Brain pericyte (primary cell): ENCODE results near the gene ACYP2.
"Not testable (repeated sequence)": the region's sequence is repeated elsewhere in the genome, so short reads cannot be mapped to it uniquely, and the experiment has no call there.

ENCODE experiments used
- DNase-seq: peaks from one replicate; pipeline ENCODE4 v3.0.0-alpha.2; 2012; ENCODE audit warnings: low read depth, low spot score

The ACYP2 gene

DNA sequence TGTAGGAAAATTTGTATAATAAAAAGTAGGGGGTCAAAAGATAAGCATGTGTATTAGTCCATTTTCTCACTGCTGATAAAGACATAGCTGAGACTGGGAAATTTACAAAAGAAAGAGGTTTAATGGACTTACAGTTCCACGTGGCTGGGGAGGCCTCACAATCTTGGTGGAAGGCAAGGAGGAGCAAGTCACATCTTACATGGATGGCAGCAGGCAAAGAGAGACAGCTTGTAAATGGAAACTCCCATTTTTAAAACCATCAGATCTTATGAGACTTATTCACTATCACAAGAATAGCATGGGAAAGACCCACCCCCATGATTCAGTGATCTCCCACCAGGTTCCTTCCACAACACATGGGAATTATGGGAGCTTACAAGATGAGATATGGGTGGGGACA, 149.7 kb downstream of the ACYP2 start:
- DNase-seq = not testable (repeated sequence)

GRCh38 chr2:54267577-54267976, 152.2 kb downstream of the ACYP2 start:
- DNase-seq = peak; percentile 62

GRCh38 chr2:54271189-54271588, 155.8 kb downstream of the ACYP2 start:
- DNase-seq = no peak

DNA sequence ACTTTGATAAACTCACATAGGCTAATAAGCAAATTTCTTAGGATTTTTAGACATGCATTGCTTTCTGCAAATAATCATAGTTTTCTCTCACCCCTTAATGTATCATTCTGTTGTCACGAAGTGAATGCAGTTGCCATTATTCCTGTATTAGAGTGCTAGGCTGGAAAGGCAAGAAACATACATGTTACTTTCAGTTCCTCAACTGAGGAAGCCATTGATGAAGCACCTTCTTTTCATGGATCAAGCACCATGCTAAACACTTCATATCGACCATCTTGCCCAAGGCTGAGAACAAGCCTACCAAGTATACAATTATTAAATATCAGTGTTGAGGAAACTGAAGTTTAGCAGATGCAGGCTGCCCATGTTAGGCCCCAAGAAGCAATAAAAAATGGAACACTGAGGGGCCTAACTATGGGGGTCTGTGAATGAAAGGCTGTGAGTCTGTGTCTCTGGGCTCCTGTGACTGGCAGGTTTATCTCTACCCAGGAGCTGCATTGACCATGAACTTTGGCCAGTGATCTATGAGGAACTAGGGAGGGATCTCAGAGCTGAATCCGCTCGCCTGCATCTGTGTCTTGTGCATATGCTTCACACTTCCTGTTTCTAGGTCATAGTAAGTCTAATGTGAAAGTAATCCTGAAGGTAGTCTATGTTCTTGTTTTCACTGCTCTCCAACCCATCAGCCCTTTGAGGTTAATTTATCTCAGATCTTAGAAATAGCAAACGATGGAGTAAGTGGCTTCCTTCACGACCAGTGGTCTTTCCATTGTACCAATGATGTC, 156.6 kb downstream of the ACYP2 start:
- no peak for DNase-seq

- DNase-seq = no peak
These were observed 159.4 kb downstream of the ACYP2 start for GRCh38 chr2:54274781-54275242.

DNA sequence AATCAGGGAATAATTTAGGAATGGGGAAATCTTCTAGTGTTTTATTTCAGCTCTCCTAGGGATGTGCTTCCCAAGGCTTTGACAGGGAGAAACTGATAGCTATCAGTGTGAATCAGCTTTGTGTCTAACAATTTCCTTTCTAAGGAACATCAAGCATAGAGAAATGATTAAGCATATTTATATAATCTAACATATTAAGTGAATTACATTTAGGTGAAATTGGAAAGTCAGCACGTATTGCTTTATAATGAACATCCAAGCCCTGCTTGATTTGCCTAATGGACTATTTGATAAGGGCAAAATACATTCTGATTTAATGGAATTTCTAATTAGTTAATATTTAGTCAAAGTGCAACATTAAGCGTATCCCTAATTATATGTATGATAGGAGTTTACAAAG, 160.1 kb downstream of the ACYP2 start:
- DNase-seq = no peak

DNA sequence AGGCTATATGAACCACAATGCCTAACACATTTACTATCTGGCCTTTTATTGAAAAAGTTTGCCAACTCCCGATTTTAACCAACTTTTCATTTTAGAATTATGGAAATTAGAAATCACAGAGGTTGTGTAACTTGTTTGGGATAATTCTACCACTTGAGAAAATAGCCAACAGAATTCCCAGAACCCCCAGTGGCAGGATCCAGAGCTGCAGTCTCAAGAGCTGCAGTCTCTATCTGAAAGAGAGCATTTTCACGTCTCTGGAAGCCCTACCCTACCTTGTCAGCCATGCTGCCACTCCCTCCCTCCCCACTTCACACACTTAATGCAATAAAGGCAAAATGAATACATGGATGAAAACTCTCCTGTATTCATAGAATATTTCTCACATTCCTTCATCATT, 164.0 kb downstream of the ACYP2 start:
- DNase-seq = no peak

- no peak for DNase-seq
These were observed 169.4 kb downstream of the ACYP2 start for GRCh38 chr2:54284826-54285225.

DNA sequence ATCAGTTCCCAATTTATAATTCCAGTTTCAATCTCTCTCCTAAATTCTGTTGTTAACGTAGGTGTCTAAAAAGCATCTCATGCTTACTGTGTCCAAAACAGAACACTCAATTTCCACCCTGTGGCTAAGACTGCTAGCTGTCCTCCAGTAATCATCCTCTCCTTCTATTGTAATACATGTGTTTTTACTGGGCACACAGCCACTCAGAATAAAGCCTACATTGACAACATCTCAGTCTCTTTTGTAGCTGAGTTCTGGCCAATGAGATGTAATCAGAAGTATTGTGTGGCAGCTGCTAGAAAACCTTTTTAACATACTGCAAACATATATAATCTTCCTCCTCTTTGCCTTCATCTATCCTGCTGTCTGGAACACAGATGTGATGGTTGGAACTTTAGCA, 170.0 kb downstream of the ACYP2 start:
- no peak for DNase-seq

DNA sequence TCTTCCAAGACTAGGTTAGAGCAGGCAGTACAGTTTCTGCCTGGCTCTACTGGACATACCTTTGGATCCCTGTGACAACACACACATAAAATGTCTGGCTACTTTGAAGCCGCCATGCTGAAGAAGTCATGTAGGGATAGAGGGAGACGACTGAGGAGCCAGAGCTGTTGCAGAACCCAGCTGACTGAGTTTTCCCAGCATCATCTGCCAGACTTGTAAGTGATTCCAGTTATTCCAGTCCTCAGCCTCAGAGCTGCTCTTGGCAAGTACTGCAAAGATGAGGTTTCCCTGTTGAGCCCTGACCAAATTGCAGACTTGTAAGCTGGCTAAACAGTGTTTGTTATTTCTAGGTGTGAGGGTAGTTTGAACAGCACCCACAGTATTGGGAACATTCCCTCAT, 172.1 kb downstream of the ACYP2 start:
- DNase-seq = no peak

GRCh38 chr2:54289917-54290316, 174.5 kb downstream of the ACYP2 start:
- no peak for DNase-seq

GRCh38 chr2:54290356-54291025, 175.1 kb downstream of the ACYP2 start:
- no peak for DNase-seq

GRCh38 chr2:54294665-54295064, 179.2 kb downstream of the ACYP2 start:
- not testable (repeated sequence) for DNase-seq

GRCh38 chr2:54295911-54296310, 180.5 kb downstream of the ACYP2 start:
- DNase-seq = no peak

- no peak for DNase-seq
These were observed 183.1 kb downstream of the ACYP2 start for GRCh38 chr2:54298514-54298913.

GRCh38 chr2:54303631-54304030, 188.2 kb downstream of the ACYP2 start:
- no peak for DNase-seq

DNA sequence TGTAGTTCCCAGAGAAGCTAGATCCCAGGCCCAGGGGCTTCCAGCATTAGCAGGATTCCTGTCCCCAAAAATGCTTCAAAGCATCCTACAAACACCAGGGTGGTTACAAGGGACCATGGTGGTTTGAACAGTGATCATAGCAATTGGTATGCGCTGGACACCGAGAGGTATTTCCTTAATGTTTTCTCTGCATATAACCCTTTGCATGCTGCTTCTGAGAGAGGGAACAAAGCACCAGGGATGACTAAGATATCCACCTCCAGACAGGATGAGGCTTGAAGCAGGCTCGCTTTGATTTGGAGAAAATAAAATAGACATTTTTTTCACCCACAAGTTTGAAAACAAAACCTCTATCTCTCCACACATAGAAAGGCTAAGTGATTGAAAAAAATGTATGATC, 191.1 kb downstream of the ACYP2 start:
- DNase-seq = no peak

DNA sequence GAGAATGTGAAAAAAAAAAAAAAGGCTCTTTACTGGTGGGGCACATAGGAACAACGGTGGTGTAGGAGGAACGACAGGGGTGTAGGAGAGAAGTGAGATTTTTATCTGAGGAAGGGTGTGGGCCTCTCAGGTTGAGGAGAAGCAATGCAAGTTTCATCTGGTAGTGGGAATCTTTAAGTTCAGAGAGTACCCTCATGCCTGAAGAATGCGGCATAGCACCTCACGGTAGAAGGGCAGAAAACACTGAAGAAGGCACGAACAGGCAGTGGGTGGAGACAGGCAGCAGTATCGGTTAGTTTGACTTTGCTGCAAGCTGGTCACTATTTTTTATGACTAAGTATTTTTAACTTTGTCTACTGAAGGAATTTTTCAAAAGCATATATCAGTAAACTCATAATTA, 192.8 kb downstream of the ACYP2 start:
- DNase-seq = no peak

GRCh38 chr2:54308782-54309181, 193.4 kb downstream of the ACYP2 start:
- DNase-seq = no peak

DNA sequence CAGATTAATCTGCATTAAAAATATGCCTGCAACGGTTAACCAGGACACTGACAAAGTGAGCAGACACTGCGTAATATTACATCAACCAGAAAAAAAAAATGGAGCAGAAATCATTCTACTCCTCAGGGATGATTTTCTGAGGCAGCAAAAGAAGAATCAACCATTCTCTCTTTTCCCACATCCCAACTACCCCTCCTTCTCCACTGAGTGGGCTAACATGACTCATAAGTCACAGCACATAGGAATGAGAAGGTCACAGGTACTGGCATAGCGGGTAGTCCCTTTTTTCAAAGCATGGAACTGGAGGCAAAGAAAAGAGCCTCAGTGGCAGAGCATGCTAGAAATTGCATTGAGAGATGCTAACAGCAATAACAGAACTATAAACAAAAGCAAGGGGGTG, 194.9 kb downstream of the ACYP2 start:
- DNase-seq = no peak

DNA sequence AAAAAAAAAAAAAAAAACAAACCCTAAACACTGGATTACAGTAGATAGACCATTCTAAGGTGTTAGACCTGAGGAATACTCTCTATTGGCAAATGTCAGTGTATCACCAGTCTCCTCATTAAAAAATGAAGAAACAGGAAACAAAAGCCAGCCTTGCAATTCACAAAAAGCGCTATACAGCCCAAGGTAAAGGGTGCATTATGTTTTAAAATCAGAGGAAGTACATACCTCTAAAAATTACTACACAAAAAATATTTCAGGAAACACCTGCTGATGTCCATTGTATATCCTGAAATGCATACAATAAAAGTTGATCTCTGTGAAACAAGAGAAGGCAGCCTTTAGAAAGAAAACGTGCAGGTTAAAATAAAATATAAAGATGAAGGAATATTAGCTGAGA, 195.5 kb downstream of the ACYP2 start:
- no peak for DNase-seq

GRCh38 chr2:54313147-54313546, 197.7 kb downstream of the ACYP2 start:
- no peak for DNase-seq

- no peak for DNase-seq
These were observed 202.6 kb downstream of the ACYP2 start for GRCh38 chr2:54317973-54318372.
